H1 (cell line): ENCODE data around the gene CTSK. TPM values are rescaled to one million over a fixed set of nuclear protein-coding genes. Genes with fewer than 3 reads are reported as not detected.

Experiments used
- CTCF ChIA-PET: fragments of 300-600 bp; sonication (Branson Sonifier 250); formaldehyde crosslinking; loops from one replicate; lab custom pipeline; 2021; ENCODE audit not compliant: partially characterized antibody; lab: Charles Lee
- POLR2A ChIA-PET: fragments of 300-600 bp; sonication (Branson Sonifier 250); formaldehyde crosslinking; loops from one replicate; lab custom pipeline; 2021; ENCODE audit warnings: inconsistent platforms; ENCODE audit not compliant: partially characterized antibody; lab: Charles Lee
- DNase-seq, 2 experiments: peaks; one replicate each; pipeline versions ENCODE4 v3.0.0 to v3.0.0-alpha.2; 2010 to 2022; ENCODE audit warnings: low spot score in 2 of 2, low read depth in 1 of 2, mixed read lengths in 1 of 2
- FAIRE-seq: peaks from 2 replicates; lab custom pipeline; 2011; peaks lifted over from hg19 to GRCh38; lab: Jason Lieb, UNC
- H2AFZ ChIP-seq: 2 replicates; pipeline ENCODE4 v1.8.1; 2012; ENCODE audit warnings: low read length, inconsistent platforms
- H2AK5ac ChIP-seq: 2 replicates; pipeline ENCODE4 v1.6.1; 2013; ENCODE audit warnings: low read depth, low read length
- H2BK120ac ChIP-seq: replicated peaks from 2 replicates; pipeline ENCODE3; 2013; ENCODE audit warnings: low read depth, low read length, inconsistent platforms
- H2BK12ac ChIP-seq: 2 replicates; pipeline ENCODE4 v1.6.1; 2013; ENCODE audit warnings: low read depth, low read length
- H2BK15ac ChIP-seq: 2 replicates; pipeline ENCODE4 v1.6.1; 2013; ENCODE audit warnings: low read length
- H2BK20ac ChIP-seq: 2 replicates; pipeline ENCODE4 v1.6.1; 2013; ENCODE audit warnings: low read length
- H2BK5ac ChIP-seq: 2 replicates; pipeline ENCODE4 v1.6.1; 2013; ENCODE audit warnings: low read depth, low read length
- H3K14ac ChIP-seq: 2 replicates; pipeline ENCODE4 v1.6.1; 2013; ENCODE audit warnings: inconsistent platforms; ENCODE audit not compliant: insufficient read length
- H3K18ac ChIP-seq: 2 replicates; pipeline ENCODE4 v1.6.1; 2013; ENCODE audit warnings: low read length; ENCODE audit errors: extremely low read depth
- H3K23ac ChIP-seq: 2 replicates; pipeline ENCODE4 v1.6.1; 2013; ENCODE audit warnings: inconsistent platforms; ENCODE audit not compliant: insufficient read length
- H3K23me2 ChIP-seq: 2 replicates; pipeline ENCODE4 v1.6.1; 2013; ENCODE audit warnings: low read depth, low read length
- H3K27ac ChIP-seq: 2 replicates; pipeline ENCODE4 v1.6.1; 2011; ENCODE audit warnings: low read depth, low read length, inconsistent platforms
- H3K27me3 ChIP-seq, 4 experiments: replicated peaks in 1 of 4; 1 replicate in 1 of 4; 2 replicates in 3 of 4; pipeline versions ENCODE4 v1.6.1 to v1.8.1; 2011 to 2013; ENCODE audit warnings: low read length in 3 of 4, mild to moderate bottlenecking in 3 of 4, inconsistent platforms in 2 of 4, mixed read lengths in 2 of 4, moderate library complexity in 1 of 4; ENCODE audit not compliant: control insufficient read depth in 3 of 4, insufficient read depth in 3 of 4; ENCODE audit errors: extremely low read depth in 1 of 4
- H3K36me3 ChIP-seq, 4 experiments: 2 replicates each; pipeline versions ENCODE4 v1.6.1 to v1.8.1; 2011 to 2013; ENCODE audit warnings: mild to moderate bottlenecking in 4 of 4, low read length in 3 of 4, moderate library complexity in 2 of 4, control low read depth in 1 of 4, inconsistent platforms in 1 of 4; ENCODE audit not compliant: insufficient read depth in 4 of 4, control insufficient read depth in 2 of 4
- H3K4ac ChIP-seq: replicated peaks from 2 replicates; pipeline ENCODE3; 2013; ENCODE audit warnings: low read length, low read depth, mixed read lengths, inconsistent platforms; ENCODE audit not compliant: insufficient read length
- H3K4me1 ChIP-seq, 4 experiments: replicated peaks in 1 of 4; 1 replicate in 1 of 4; 2 replicates in 3 of 4; pipeline versions ENCODE4 v1.6.1 to v1.8.1; 2011 to 2013; ENCODE audit warnings: low read length in 3 of 4, inconsistent platforms in 2 of 4, mixed read lengths in 1 of 4; ENCODE audit not compliant: insufficient read depth in 4 of 4, control insufficient read depth in 3 of 4
- H3K4me2 ChIP-seq, 2 experiments: 2 replicates each; pipeline versions ENCODE4 v1.6.1 to v1.8.1; 2011 to 2013; ENCODE audit warnings: low read depth in 2 of 2, low read length in 2 of 2, control low read depth in 1 of 2, inconsistent platforms in 1 of 2, mild to moderate bottlenecking in 1 of 2; ENCODE audit not compliant: insufficient read depth in 1 of 2
- H3K4me3 ChIP-seq, 4 experiments: fragments of 200-600, 300-600 bp in 1 of 4; sonication (generic), shearing (Covaris generic), sonication (Bioruptor Twin) in 1 of 4; 2 replicates each; pipeline versions ENCODE4 v1.5.1 to v1.8.1; 2011 to 2016; ENCODE audit warnings: low read length in 4 of 4, low read depth in 3 of 4, control low read depth in 2 of 4, inconsistent platforms in 2 of 4, mild to moderate bottlenecking in 2 of 4, mixed read lengths in 1 of 4, moderate library complexity in 1 of 4; ENCODE audit not compliant: insufficient read depth in 2 of 4; ENCODE audit errors: extremely low read depth in 1 of 4
- H3K56ac ChIP-seq: replicated peaks from 2 replicates; pipeline ENCODE3; 2013; ENCODE audit warnings: low read depth, mild to moderate bottlenecking, mixed read lengths, low read length, inconsistent platforms; ENCODE audit not compliant: insufficient read length
- H3K79me1 ChIP-seq: 2 replicates; pipeline ENCODE4 v1.6.1; 2013; ENCODE audit warnings: low read depth, low read length, control low read depth
- H3K79me2 ChIP-seq, 2 experiments: 2 replicates each; pipeline versions ENCODE4 v1.6.1 to v1.8.1; 2012 to 2013; ENCODE audit warnings: low read length in 2 of 2, mild to moderate bottlenecking in 2 of 2, inconsistent platforms in 1 of 2; ENCODE audit not compliant: insufficient read depth in 2 of 2, control insufficient read depth in 1 of 2
- H3K9ac ChIP-seq, 4 experiments: replicated peaks in 1 of 4; 1 replicate in 1 of 4; 2 replicates in 3 of 4; pipeline versions ENCODE4 v1.6.1 to v1.8.1; 2011 to 2013; ENCODE audit warnings: low read depth in 3 of 4, low read length in 3 of 4, control low read depth in 2 of 4, mild to moderate bottlenecking in 2 of 4, moderate library complexity in 2 of 4, inconsistent platforms in 1 of 4; ENCODE audit errors: extremely low read depth in 1 of 4
- H3K9me3 ChIP-seq, 2 experiments: 2 replicates each; pipeline versions ENCODE4 v1.6.1 to v1.8.1; 2012 to 2013; ENCODE audit warnings: mild to moderate bottlenecking in 2 of 2, moderate library complexity in 2 of 2, control low read depth in 1 of 2, inconsistent platforms in 1 of 2, low read depth in 1 of 2, low read length in 1 of 2, mixed read lengths in 1 of 2; ENCODE audit not compliant: insufficient read depth in 2 of 2
- H4K20me1 ChIP-seq, 2 experiments: replicated peaks in 1 of 2; 2 replicates each; pipeline versions ENCODE3 to v1.8.1; 2011 to 2013; ENCODE audit warnings: inconsistent platforms in 2 of 2, low read length in 2 of 2, mild to moderate bottlenecking in 1 of 2; ENCODE audit not compliant: insufficient read depth in 2 of 2, control insufficient read depth in 1 of 2
- H4K5ac ChIP-seq: 2 replicates; pipeline ENCODE4 v1.6.1; 2013; ENCODE audit warnings: low read length, low read depth, mixed read lengths, inconsistent platforms; ENCODE audit not compliant: insufficient read length
- H4K8ac ChIP-seq: 2 replicates; pipeline ENCODE4 v1.8.0; 2013; ENCODE audit warnings: mild to moderate bottlenecking, moderate library complexity, low read length, inconsistent platforms; ENCODE audit not compliant: insufficient read depth; ENCODE audit errors: extremely low read depth
- H4K91ac ChIP-seq: replicated peaks from 2 replicates; pipeline ENCODE3; 2013; ENCODE audit warnings: low read length, mixed read lengths, inconsistent platforms; ENCODE audit not compliant: insufficient read length
- POU5F1 ChIP-seq: IDR thresholded peaks from 2 replicates; pipeline ENCODE4 v1.6.1; 2011; ENCODE audit warnings: low read depth, mild to moderate bottlenecking, low read length, moderate library complexity
- WGBS, 2 experiments: shearing (Covaris generic) in 1 of 2; methylation state at CpG; one replicate each; pipeline versions ENCODE4 v1.1.6 to v1.1.7; 2013 to 2015; ENCODE audit warnings: low lambda C conversion rate in 2 of 2, mixed read lengths in 2 of 2, inconsistent platforms in 1 of 2, low coverage in 1 of 2, missing lambda C conversion rate in 1 of 2; ENCODE audit not compliant: insufficient replicate concordance in 2 of 2, insufficient coverage in 1 of 2, insufficient read length in 1 of 2; ENCODE audit errors: extremely low coverage in 1 of 2, missing lambda C conversion rate in 1 of 2; 5-methylcytosine and 5-hydroxymethylcytosine counted together
- polyA plus RNA-seq, 7 experiments: library from polyadenylated mRNA; depleted of rRNA in 3 of 7; stranded (reverse) in 5 of 7; unstranded in 2 of 7; fragments of >200 nt in 5 of 7; fragments of 200-250 nt in 2 of 7; gene quantifications; 1 replicate in 5 of 7; 2 replicates in 1 of 7; 4 replicates in 1 of 7; pipeline versions ENCODE4 v1.2.1 to v1.2.3, GENCODE V29; 2011 to 2013; ENCODE audit warnings: missing spikeins in 2 of 7, mixed read lengths in 2 of 7
- total RNA-seq: library from RNA; stranded (reverse); fragmentation: NEBNext Ultra II Directional; extraction: Animal tissue kit (Norgen Biotek cat#: 25700); gene quantifications from 2 replicates; pipeline ENCODE4 v1.2.1, GENCODE V29; 2021

Gene CTSK
- total and polyA plus RNA-seq, 2 of the 8 experiments (the other 6 are each of a cell fraction or from before 2014, with no cell fraction given), result 2.7 to 4.2 TPM

- no peaks in the 10 kb centered on the region for H3K79me2 ChIP-seq
- H3K56ac ChIP-seq, result no peak overlapping the region
- no peak overlapping the region for H3K4me2 ChIP-seq
- no peak overlapping the region for H3K23ac ChIP-seq
- no peak overlapping the region for H2BK5ac ChIP-seq
- H3K27ac ChIP-seq, result no peak overlapping the region
- H4K5ac ChIP-seq, result no peak overlapping the region
- no peak overlapping the region for H2BK12ac ChIP-seq
- DNase-seq (no peak), FAIRE-seq (no peak)
- no peaks in the 10 kb centered on the region; a peak in 1 of 8 replicates for H3K36me3 ChIP-seq
- H3K79me1 ChIP-seq, result no peaks in the 10 kb centered on the region
- H2BK15ac ChIP-seq, result no peak overlapping the region
- no peak overlapping the region for H3K4me3 ChIP-seq
- 94% methylated on average over 5 of the region's 5 CpGs; no CpG with 5 or more reads in 1 of the 2 experiments for WGBS, 2 experiments
- H3K27me3 ChIP-seq, result no peaks in the 10 kb centered on the region
- no peaks in the 10 kb centered on the region for H4K20me1 ChIP-seq
- no peak overlapping the region for H2AFZ ChIP-seq
- H4K8ac ChIP-seq, result no peak overlapping the region
- ChIA-PET POLR2A (interaction anchor here (2.2 kb wide), 2 partner anchors 9 to 180 kb away, joined by 7 to 8 read pairs; partner anchors contain the start of gene CTSK), CTCF (interaction anchor here (0.7 to 1.9 kb wide), 5 partner anchors 8 to 207 kb away, joined by 3 to 6 read pairs (median 3); partner anchors contain the start of gene CTSK)
- no peak overlapping the region for H4K91ac ChIP-seq
- no peaks in the 10 kb centered on the region for H3K9me3 ChIP-seq
- H2BK120ac ChIP-seq, result no peak overlapping the region
- no peak overlapping the region for H2AK5ac ChIP-seq
- H3K23me2 ChIP-seq, result no peaks in the 10 kb centered on the region
- no peak overlapping the region for H3K18ac ChIP-seq
- peaks cover 3 to 15% (median 4%) of the 10 kb centered on the region in 4 experiments; a peak in 4 of 7 replicates for H3K4me1 ChIP-seq
- H3K9ac ChIP-seq, result no peak overlapping the region
- TF ChIP-seq POU5F1, result no peak
- H3K4ac ChIP-seq, result no peak overlapping the region
- H3K14ac ChIP-seq, result no peak overlapping the region
- no peak overlapping the region for H2BK20ac ChIP-seq
Measured at GRCh38 chr1:150799089-150799488, 9.0 kb downstream of the CTSK start.
